Calu3 (cell line): ENCODE measurements around the gene RIC8B. TPM values are rescaled to one million over a fixed set of nuclear protein-coding genes. Genes with fewer than 3 reads are reported as not detected.

Experiments used
- BruUV-seq: library from RNA; stranded (reverse); fragments of 400-500 nt; replicated peaks from 2 replicates; lab custom pipeline; 2021; lab: Mats Ljungman, UMichigan
- CTCF ChIA-PET: fragments of 300-600 bp; sonication (Branson Sonifier 250); formaldehyde crosslinking; loops from one replicate; lab custom pipeline; 2022; ENCODE audit warnings: antibody characterized with exemption; lab: Charles Lee
- DNase-seq: peaks from one replicate; pipeline ENCODE4 v3.0.0; 2022
- H3K27ac Mint-ChIP-seq: one replicate; pipeline ENCODE4 v1.8.0; 2022; ENCODE audit warnings: mixed read lengths; ENCODE audit not compliant: unreplicated experiment
- H3K27me3 Mint-ChIP-seq: one replicate; pipeline ENCODE4 v1.8.0; 2022; ENCODE audit warnings: mixed read lengths; ENCODE audit not compliant: unreplicated experiment
- H3K36me3 Mint-ChIP-seq: one replicate; pipeline ENCODE4 v1.8.0; 2022; ENCODE audit warnings: mild to moderate bottlenecking, moderate library complexity, mixed read lengths; ENCODE audit not compliant: insufficient read depth, unreplicated experiment
- H3K4me1 Mint-ChIP-seq: one replicate; pipeline ENCODE4 v1.8.0; 2022; ENCODE audit warnings: mild to moderate bottlenecking, low read depth, mixed read lengths; ENCODE audit not compliant: unreplicated experiment
- H3K4me3 Mint-ChIP-seq: one replicate; pipeline ENCODE4 v1.8.0; 2022; ENCODE audit warnings: mild to moderate bottlenecking, low read depth, moderate library complexity, mixed read lengths; ENCODE audit not compliant: unreplicated experiment
- H3K9me3 Mint-ChIP-seq: one replicate; pipeline ENCODE4 v1.8.0; 2022; ENCODE audit warnings: low read depth, mixed read lengths; ENCODE audit not compliant: unreplicated experiment
- CTCF ChIP-seq: fragments of 200-600 bp; IDR thresholded peaks from one replicate; pipeline ENCODE4 v1.8.0; 2022; ENCODE audit warnings: antibody characterized with exemption; ENCODE audit not compliant: unreplicated experiment
- intact Hi-C: fragments of 100-400 bp; cut with micrococcal nuclease; formaldehyde crosslinking; loops from one replicate; pipeline ENCODE4 v1.10.0; 2022; ENCODE audit not compliant: unreplicated experiment
- total RNA-seq: library from RNA; stranded (reverse); gene quantifications from 2 replicates; pipeline ENCODE4 v1.2.3, GENCODE V29; 2022

RIC8B gene
- total RNA-seq, 1 experiment from 2014 or later: 28.5 TPM

- CTCF ChIA-PET: interaction anchor here (0.7 kb wide), 1 partner anchor 19 kb away, joined by 3 read pairs; no protein-coding TSS in a partner anchor
- Mint-ChIP-seq H3K4me3 (no peak overlapping the region), H3K27ac (no peak overlapping the region), H3K4me1 (no peaks in the 10 kb centered on the region), H3K36me3 (peaks cover 4% of the 10 kb centered on the region), H3K9me3 (no peaks in the 10 kb centered on the region), H3K27me3 (no peaks in the 10 kb centered on the region)
- no peak for DNase-seq
- no TSS peak for BruUV-seq
- no peak for TF ChIP-seq CTCF
- intact Hi-C loops: no loop called here
Observed at GRCh38 chr12:106816231-106816630, 41.7 kb downstream of the RIC8B start.

GRCh38 chr12:106819991-106820390 lies 45.5 kb downstream of the RIC8B start:
- no peaks in the 10 kb centered on the region for H3K9me3 Mint-ChIP-seq
- BruUV-seq: no TSS peak

GRCh38 chr12:106831699-106832098 lies 57.2 kb downstream of the RIC8B start:
- no peak overlapping the region for H3K4me3 Mint-ChIP-seq
- no peak for TF ChIP-seq CTCF
- H3K27me3 Mint-ChIP-seq: no peaks in the 10 kb centered on the region
- H3K27ac Mint-ChIP-seq: no peak overlapping the region
- intact Hi-C loops: no loop called here
- H3K36me3 Mint-ChIP-seq: no peaks in the 10 kb centered on the region
- no peak for DNase-seq
- no TSS peak for BruUV-seq
- H3K4me1 Mint-ChIP-seq: peaks cover 16% of the 10 kb centered on the region
- CTCF ChIA-PET: interaction anchor here (1.3 kb wide), 1 partner anchor 10 kb away, joined by 3 read pairs; no protein-coding TSS in a partner anchor
- no peaks in the 10 kb centered on the region for H3K9me3 Mint-ChIP-seq

More at GRCh38 chr12:106819991-106820390, 45.5 kb downstream of the RIC8B start:
- intact Hi-C loops: no loop called here
- H3K27me3 Mint-ChIP-seq: no peaks in the 10 kb centered on the region
- CTCF ChIA-PET: no interaction called here
- no peak overlapping the region for H3K27ac Mint-ChIP-seq
- no peak for TF ChIP-seq CTCF
- DNase-seq: no peak
- H3K36me3 Mint-ChIP-seq: peaks cover 10% of the 10 kb centered on the region
- H3K4me1 Mint-ChIP-seq: no peaks in the 10 kb centered on the region
- no peak overlapping the region for H3K4me3 Mint-ChIP-seq

- Mint-ChIP-seq H3K27me3 (no peaks in the 10 kb centered on the region), H3K9me3 (no peaks in the 10 kb centered on the region), H3K27ac (no peak overlapping the region), H3K4me3 (no peak overlapping the region), H3K4me1 (peaks cover 16% of the 10 kb centered on the region), H3K36me3 (no peaks in the 10 kb centered on the region)
- no peak for TF ChIP-seq CTCF
- DNase-seq: no peak
- BruUV-seq: no TSS peak
- CTCF ChIA-PET: interaction anchor here (0.7 kb wide), 1 partner anchor 93 kb away, joined by 7 read pairs; no protein-coding TSS in a partner anchor
- intact Hi-C loops: no loop called here
Observed at GRCh38 chr12:106837782-106838181, 63.3 kb downstream of the RIC8B start.
